Measurements from ENCODE around the gene IZUMO2.
"Not testable (repeated sequence)": the region's sequence is repeated elsewhere in the genome, so short reads cannot be mapped to it uniquely, and the experiment has no call there.

- TF ChIP-seq, protein P1, sequence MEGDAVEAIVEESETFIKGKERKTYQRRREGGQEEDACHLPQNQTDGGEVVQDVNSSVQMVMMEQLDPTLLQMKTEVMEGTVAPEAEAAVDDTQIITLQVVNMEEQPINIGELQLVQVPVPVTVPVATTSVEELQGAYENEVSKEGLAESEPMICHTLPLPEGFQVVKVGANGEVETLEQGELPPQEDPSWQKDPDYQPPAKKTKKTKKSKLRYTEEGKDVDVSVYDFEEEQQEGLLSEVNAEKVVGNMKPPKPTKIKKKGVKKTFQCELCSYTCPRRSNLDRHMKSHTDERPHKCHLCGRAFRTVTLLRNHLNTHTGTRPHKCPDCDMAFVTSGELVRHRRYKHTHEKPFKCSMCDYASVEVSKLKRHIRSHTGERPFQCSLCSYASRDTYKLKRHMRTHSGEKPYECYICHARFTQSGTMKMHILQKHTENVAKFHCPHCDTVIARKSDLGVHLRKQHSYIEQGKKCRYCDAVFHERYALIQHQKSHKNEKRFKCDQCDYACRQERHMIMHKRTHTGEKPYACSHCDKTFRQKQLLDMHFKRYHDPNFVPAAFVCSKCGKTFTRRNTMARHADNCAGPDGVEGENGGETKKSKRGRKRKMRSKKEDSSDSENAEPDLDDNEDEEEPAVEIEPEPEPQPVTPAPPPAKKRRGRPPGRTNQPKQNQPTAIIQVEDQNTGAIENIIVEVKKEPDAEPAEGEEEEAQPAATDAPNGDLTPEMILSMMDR (IDR thresholded peaks at IDR 0.05): not testable (repeated sequence)
- TF ChIP-seq POLR2AphosphoS5 (IDR thresholded peaks at IDR 0.05): not testable (repeated sequence)
Observed at GRCh38 chr19:50141921-50142320, 21.2 kb downstream of the IZUMO2 start.
